ENCODE data around the gene UIMC1.

DNA sequence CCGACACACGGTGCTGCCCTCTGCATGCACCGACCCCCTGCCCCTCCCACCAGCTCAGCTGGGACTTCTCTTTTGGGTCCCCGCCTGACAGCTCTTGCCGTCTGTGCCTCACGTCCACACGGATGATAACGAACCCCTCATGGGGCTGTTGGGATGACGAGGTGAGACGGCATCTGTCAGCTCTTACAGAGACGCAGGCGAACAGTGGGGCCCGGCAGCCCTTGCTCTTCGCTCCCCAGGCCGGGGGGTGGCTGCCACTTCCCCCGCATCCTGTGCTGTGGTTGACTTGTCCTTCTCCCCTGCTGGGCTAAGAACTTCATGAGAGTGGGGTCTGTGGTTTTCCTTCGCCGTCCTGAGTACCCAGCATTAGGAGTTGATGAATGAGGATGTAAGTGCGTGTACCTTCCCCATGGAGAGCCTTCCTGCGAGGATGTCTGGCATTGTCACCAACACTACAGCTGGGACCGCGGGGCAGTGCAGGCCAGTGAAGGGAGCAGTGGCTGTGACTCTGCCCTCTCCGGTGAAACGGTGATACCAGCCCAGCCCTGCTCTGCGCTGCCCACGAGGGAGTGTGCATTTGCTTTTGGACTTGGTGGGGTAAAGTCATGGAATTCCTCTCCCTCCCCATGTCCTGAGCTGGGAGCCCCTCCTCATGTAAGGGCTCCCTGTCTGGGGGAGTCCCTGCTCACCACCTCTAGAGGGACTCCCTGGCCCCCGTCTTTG is 130.6 kb downstream of the UIMC1 start:
- TF ChIP-seq POLR2A (IDR thresholded peaks at IDR 0.05) = no peak
- TF ChIP-seq, protein P1, sequence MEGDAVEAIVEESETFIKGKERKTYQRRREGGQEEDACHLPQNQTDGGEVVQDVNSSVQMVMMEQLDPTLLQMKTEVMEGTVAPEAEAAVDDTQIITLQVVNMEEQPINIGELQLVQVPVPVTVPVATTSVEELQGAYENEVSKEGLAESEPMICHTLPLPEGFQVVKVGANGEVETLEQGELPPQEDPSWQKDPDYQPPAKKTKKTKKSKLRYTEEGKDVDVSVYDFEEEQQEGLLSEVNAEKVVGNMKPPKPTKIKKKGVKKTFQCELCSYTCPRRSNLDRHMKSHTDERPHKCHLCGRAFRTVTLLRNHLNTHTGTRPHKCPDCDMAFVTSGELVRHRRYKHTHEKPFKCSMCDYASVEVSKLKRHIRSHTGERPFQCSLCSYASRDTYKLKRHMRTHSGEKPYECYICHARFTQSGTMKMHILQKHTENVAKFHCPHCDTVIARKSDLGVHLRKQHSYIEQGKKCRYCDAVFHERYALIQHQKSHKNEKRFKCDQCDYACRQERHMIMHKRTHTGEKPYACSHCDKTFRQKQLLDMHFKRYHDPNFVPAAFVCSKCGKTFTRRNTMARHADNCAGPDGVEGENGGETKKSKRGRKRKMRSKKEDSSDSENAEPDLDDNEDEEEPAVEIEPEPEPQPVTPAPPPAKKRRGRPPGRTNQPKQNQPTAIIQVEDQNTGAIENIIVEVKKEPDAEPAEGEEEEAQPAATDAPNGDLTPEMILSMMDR (IDR thresholded peaks at IDR 0.05) = no peak

Data from testis (tissue), 2 donors.